ENCODE results near the gene CCT3. TPM values are rescaled to one million over a fixed set of nuclear protein-coding genes. Genes with fewer than 3 reads are reported as not detected.
"Not testable (repeated sequence)": the region's sequence is repeated elsewhere in the genome, so short reads cannot be mapped to it uniquely, and the experiment has no call there.

The CCT3 gene
- total and polyA plus RNA-seq, 2 experiments from 2014 or later, result 245 to 287 TPM

DNA sequence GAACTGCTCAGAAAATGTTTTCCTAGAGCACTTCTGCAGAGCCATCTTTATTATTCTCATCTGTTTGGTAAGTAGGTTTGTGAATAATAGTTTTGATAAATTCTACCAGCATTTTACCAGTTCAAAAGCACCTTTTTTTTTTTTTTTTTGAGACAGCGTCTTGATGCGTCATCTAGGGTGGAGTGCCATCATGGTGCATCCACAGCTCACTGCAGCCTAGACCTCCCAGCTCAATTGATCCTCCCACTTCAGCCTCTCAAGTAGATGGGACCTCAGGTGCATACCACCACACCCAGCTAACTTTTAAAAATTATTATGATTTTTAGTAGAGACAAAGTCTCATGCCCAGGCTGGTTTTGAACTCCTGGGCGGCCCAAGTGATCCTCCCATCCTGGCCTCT, 21.2 kb upstream of the CCT3 start:
- Histone ChIP-seq H3K9me3 (ENCODE audit: low read depth) (no peaks in the 10 kb centered on the region), H3K36me3 (no peaks in the 10 kb centered on the region), H3K4me1 (ENCODE audit: low read depth) (no peaks in the 10 kb centered on the region), H3K4me3 (no peak overlapping the region), H3K27ac (no peak overlapping the region), H3K27me3 (peaks cover 3% of the 10 kb centered on the region)
- no peak for DNase-seq (ENCODE audit: low read depth in 1 of 2, low spot score in 1 of 2)
- TF ChIP-seq, protein P1, sequence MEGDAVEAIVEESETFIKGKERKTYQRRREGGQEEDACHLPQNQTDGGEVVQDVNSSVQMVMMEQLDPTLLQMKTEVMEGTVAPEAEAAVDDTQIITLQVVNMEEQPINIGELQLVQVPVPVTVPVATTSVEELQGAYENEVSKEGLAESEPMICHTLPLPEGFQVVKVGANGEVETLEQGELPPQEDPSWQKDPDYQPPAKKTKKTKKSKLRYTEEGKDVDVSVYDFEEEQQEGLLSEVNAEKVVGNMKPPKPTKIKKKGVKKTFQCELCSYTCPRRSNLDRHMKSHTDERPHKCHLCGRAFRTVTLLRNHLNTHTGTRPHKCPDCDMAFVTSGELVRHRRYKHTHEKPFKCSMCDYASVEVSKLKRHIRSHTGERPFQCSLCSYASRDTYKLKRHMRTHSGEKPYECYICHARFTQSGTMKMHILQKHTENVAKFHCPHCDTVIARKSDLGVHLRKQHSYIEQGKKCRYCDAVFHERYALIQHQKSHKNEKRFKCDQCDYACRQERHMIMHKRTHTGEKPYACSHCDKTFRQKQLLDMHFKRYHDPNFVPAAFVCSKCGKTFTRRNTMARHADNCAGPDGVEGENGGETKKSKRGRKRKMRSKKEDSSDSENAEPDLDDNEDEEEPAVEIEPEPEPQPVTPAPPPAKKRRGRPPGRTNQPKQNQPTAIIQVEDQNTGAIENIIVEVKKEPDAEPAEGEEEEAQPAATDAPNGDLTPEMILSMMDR (IDR thresholded peaks at IDR 0.05; ENCODE audit: low read depth, low read length), result no peak

DNA sequence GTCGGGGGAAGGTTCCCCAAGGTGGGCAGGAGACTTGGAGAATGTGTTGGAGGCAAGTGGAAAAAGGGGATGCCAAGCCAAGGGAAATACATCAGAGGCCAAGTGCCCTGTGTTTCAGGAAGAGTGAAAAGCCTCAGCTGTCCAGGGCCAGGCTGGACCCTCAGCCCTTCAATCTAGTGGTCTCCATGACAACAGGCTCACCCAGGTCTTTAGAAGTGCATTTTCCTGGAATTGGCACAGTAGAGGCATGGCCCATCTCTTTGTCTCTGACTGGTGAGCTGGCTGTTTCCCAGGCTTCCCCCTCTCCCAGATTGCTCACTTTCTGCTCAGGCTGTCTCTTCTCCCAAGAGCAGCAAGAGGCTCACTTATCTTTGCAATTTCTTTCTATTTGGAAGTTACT, 20.5 kb upstream of the CCT3 start:
- H3K4me3 ChIP-seq, result no peak overlapping the region
- no peak overlapping the region for H3K27ac ChIP-seq
- no peaks in the 10 kb centered on the region for H3K4me1 ChIP-seq (ENCODE audit: low read depth)
- no peaks in the 10 kb centered on the region for H3K36me3 ChIP-seq
- DNase-seq (ENCODE audit: low read depth in 1 of 2, low spot score in 1 of 2), result no peak
- TF ChIP-seq, protein P1 (IDR thresholded peaks at IDR 0.05; ENCODE audit: low read depth, low read length), result no peak
- no peaks in the 10 kb centered on the region for H3K9me3 ChIP-seq (ENCODE audit: low read depth)
- peaks cover 3% of the 10 kb centered on the region for H3K27me3 ChIP-seq

GRCh38 chr1:156357977-156358376, 19.9 kb upstream of the CCT3 start:
- H3K27me3 ChIP-seq, result peaks cover 3% of the 10 kb centered on the region
- no peaks in the 10 kb centered on the region for H3K9me3 ChIP-seq (ENCODE audit: low read depth)
- no peak for DNase-seq (ENCODE audit: low read depth in 1 of 2, low spot score in 1 of 2)
- no peak overlapping the region for H3K4me3 ChIP-seq
- H3K4me1 ChIP-seq (ENCODE audit: low read depth), result no peaks in the 10 kb centered on the region
- TF ChIP-seq, protein P1 (IDR thresholded peaks at IDR 0.05; ENCODE audit: low read depth, low read length), result no peak
- no peak overlapping the region for H3K27ac ChIP-seq
- no peaks in the 10 kb centered on the region for H3K36me3 ChIP-seq

DNA sequence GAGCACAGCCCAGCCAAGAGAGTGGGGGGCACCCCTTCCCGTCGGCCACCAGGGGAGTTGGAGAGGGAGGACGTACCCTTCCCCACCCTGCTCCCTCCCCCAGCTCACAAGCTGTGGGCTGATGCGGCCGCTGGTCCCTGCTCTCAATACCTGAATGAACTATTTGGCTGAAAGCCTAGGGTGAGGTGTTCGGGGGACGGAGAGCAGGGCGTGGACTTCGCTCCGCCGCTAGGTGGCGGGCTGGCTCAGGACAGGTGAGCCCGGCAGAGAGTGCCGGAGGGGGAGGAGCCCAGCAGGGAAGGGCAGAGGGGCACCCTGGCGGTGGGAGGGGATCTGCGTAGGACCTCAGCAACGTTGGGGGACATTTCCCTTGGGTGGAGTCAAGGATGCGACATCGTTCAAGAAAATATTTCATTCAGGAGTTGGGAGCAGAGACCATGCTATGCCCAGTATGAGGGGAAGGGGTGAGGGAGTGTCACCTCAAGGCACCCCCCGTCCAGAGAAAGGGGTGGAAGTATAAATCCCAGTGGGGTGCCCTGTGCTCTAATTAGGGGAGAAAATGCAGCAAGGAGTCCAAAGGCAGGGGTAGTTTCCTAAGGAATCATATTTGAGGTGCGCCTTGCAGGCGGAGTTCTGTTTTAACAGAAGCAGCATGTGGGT, 18.9 kb upstream of the CCT3 start:
- Histone ChIP-seq H3K4me1 (ENCODE audit: low read depth) (no peaks in the 10 kb centered on the region), H3K27ac (no peak overlapping the region), H3K36me3 (no peaks in the 10 kb centered on the region), H3K27me3 (peaks cover 3% of the 10 kb centered on the region), H3K9me3 (ENCODE audit: low read depth) (no peaks in the 10 kb centered on the region), H3K4me3 (no peak overlapping the region)
- TF ChIP-seq, protein P1 (IDR thresholded peaks at IDR 0.05; ENCODE audit: low read depth, low read length), result peak; percentile 52
- peak in 1 of 2 donors; percentile 80 for DNase-seq (ENCODE audit: low read depth in 1 of 2, low spot score in 1 of 2)

DNA sequence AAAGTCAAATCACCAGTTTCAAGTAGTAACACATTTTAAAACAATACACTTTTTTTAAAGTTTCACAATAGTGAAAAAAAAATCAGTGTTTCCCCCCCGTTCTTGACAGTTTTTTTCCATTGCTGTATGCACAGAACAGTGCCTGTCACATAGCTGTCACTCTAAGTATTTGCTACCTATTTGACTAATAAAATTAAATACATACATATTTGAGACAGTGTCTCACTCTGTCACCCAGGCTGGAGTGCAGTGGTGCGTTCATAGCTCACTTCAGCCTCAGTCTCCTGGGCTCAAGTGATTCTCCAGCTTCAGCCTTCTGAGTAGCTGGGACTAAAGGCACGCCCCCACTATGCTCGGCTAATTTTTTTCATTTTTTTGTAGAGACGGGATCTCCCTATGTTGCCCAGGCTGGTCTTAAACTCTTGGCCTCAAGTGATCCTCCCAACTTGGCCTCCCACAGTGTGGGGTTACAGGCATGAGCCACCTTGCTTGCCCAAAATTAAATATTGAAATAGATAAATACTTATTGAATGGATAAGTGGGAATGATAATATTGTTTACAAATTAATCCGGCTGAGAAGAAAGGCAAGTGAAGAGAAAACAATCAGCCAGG, 18.3 kb upstream of the CCT3 start:
- peaks cover 3% of the 10 kb centered on the region for H3K27me3 ChIP-seq
- H3K4me3 ChIP-seq, result no peak overlapping the region
- DNase-seq (ENCODE audit: low read depth in 1 of 2, low spot score in 1 of 2), result no peak
- H3K9me3 ChIP-seq (ENCODE audit: low read depth), result no peaks in the 10 kb centered on the region
- TF ChIP-seq, protein P1 (IDR thresholded peaks at IDR 0.05; ENCODE audit: low read depth, low read length), result no peak
- H3K4me1 ChIP-seq (ENCODE audit: low read depth), result no peaks in the 10 kb centered on the region
- H3K27ac ChIP-seq, result no peak overlapping the region
- H3K36me3 ChIP-seq, result no peaks in the 10 kb centered on the region

DNA sequence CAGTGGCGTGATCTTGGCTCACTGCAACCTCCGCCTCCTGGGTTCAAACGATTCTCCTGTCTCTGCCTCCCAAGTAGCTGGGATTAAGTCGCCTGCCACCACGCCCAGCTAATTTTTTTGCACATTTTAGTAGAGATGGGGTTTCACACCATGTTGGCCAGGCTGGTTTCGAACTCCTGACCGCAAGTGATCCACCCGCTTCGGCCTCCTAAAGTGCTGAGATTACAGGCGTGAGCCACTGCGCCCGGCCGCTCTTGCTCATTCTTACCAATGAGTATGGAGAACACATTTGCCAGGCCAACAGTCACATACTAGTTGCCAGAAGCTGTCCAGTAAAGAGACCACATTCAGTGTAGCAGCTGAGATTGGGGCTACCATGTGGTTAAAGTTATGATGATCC, 14.4 kb upstream of the CCT3 start:
- H3K9me3 ChIP-seq (ENCODE audit: low read depth); H3K36me3 ChIP-seq; H3K27me3 ChIP-seq; H3K27ac ChIP-seq; H3K4me3 ChIP-seq; H3K4me1 ChIP-seq (ENCODE audit: low read depth); DNase-seq (ENCODE audit: low read depth in 1 of 2, low spot score in 1 of 2): not testable (repeated sequence)

All from cardiac muscle cell (in vitro differentiated cells and primary cell).